ENCODE measurements around the gene ALDH1L1. TPM values are rescaled to one million over a fixed set of nuclear protein-coding genes. Genes with fewer than 3 reads are reported as not detected.

The ALDH1L1 gene
- total RNA-seq, 1 donor from 2014 or later, result 5.0 TPM

DNA sequence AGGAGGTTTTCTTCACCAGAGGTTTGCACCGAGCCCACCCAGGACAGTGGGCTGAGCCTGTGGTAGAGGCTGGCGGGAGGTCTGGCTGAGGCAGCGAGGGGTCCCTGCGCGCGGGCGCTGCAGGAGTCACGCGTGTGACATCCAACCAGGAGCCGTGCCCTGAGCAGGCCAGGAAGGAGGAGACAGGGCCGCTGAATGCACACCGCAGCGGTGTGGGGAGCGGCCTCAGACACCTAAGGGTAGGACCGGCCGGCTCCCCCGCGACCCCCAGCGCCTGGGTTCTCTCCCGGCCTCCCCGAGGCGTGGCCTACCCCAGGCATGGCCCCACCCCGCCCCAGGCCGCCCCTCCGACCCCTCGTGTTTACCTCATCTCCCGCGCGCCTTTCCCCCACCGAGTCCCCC, 96.9 kb downstream of the ALDH1L1 start:
- H3K9me3 Mint-ChIP-seq, result peaks cover 4% of the 10 kb centered on the region
- peak overlapping the region; percentile 75 for H3K27ac Mint-ChIP-seq
- no peak for DNase-seq (ENCODE audit: extremely low spot score, unreplicated experiment)
- H3K4me3 Mint-ChIP-seq, result peak overlapping the region; percentile 93
- peaks cover 4% of the 10 kb centered on the region for H3K4me1 Mint-ChIP-seq (ENCODE audit: unreplicated experiment)
- no peaks in the 10 kb centered on the region for H3K27me3 Mint-ChIP-seq
- TF ChIP-seq, protein P1, sequence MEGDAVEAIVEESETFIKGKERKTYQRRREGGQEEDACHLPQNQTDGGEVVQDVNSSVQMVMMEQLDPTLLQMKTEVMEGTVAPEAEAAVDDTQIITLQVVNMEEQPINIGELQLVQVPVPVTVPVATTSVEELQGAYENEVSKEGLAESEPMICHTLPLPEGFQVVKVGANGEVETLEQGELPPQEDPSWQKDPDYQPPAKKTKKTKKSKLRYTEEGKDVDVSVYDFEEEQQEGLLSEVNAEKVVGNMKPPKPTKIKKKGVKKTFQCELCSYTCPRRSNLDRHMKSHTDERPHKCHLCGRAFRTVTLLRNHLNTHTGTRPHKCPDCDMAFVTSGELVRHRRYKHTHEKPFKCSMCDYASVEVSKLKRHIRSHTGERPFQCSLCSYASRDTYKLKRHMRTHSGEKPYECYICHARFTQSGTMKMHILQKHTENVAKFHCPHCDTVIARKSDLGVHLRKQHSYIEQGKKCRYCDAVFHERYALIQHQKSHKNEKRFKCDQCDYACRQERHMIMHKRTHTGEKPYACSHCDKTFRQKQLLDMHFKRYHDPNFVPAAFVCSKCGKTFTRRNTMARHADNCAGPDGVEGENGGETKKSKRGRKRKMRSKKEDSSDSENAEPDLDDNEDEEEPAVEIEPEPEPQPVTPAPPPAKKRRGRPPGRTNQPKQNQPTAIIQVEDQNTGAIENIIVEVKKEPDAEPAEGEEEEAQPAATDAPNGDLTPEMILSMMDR (conservative IDR thresholded peaks at IDR 0.05), result no peak
- H3K36me3 Mint-ChIP-seq, result peaks cover 8% of the 10 kb centered on the region

DNA sequence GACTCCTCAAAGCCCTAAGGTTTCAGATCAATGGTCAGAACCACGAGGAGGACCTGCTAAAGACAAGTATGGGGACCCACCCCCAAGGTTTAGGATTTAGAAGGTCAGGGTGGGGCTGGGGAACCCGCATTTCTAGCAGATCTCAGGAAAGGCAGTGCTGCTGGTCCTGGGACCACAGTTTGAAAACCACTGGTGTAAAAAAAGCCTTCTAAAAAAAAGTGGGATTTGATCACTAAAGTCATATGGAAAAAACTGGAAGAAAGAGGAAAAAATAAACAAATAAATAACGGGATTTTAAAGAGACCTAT, 97.3 kb downstream of the ALDH1L1 start:
- no peak for DNase-seq (ENCODE audit: extremely low spot score, unreplicated experiment)
- Mint-ChIP-seq H3K27ac (peak overlapping the region; percentile 75), H3K27me3 (no peaks in the 10 kb centered on the region), H3K36me3 (peaks cover 9% of the 10 kb centered on the region), H3K4me1 (ENCODE audit: unreplicated experiment) (peaks cover 4% of the 10 kb centered on the region), H3K9me3 (peaks cover 4% of the 10 kb centered on the region), H3K4me3 (peak overlapping the region; percentile 93)
- TF ChIP-seq, protein P1 (conservative IDR thresholded peaks at IDR 0.05), result no peak

DNA sequence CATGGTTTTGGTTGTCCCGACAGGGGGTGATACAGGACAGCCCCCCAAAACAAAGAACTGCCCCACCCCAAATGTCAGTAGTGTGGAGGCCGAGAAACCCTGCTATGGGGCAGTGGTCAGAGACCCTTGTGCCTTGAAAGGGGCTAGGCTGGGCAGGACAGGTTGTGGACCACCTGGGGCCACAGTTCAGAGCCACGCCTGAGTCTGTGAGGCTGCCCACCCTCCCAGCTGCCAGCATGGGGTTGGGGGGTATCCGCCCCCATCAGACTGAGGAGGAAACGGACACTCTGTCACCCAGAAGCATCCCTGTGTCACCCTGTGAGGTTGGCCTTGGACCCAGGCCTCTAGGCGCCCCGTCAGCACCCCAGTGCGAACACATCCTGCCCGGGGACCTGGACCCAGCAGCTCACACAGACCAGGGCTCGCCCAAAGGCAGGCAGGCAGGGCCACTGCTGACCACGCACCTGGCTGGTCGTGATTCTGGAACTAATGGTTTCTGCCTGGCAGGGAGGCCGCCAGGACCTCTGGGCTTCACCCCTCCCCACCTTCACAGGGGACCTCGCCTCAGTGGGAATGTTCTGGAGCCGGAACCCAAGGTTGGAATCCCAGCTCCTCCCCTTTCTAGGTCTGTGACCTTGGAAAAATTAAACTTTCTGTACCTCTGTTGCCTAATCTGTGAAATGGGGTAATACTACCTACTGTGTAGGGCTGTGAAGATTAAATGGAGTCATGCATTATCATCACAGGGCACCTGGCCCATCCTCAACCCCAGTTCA, 97.8 kb downstream of the ALDH1L1 start:
- DNase-seq (ENCODE audit: extremely low spot score, unreplicated experiment), result no peak
- no peaks in the 10 kb centered on the region for H3K27me3 Mint-ChIP-seq
- peak overlapping the region; percentile 75 for H3K27ac Mint-ChIP-seq
- peaks cover 9% of the 10 kb centered on the region for H3K36me3 Mint-ChIP-seq
- H3K9me3 Mint-ChIP-seq, result peaks cover 4% of the 10 kb centered on the region
- peaks cover 4% of the 10 kb centered on the region for H3K4me1 Mint-ChIP-seq (ENCODE audit: unreplicated experiment)
- TF ChIP-seq, protein P1 (conservative IDR thresholded peaks at IDR 0.05), result no peak
- H3K4me3 Mint-ChIP-seq, result peak overlapping the region; percentile 93

DNA sequence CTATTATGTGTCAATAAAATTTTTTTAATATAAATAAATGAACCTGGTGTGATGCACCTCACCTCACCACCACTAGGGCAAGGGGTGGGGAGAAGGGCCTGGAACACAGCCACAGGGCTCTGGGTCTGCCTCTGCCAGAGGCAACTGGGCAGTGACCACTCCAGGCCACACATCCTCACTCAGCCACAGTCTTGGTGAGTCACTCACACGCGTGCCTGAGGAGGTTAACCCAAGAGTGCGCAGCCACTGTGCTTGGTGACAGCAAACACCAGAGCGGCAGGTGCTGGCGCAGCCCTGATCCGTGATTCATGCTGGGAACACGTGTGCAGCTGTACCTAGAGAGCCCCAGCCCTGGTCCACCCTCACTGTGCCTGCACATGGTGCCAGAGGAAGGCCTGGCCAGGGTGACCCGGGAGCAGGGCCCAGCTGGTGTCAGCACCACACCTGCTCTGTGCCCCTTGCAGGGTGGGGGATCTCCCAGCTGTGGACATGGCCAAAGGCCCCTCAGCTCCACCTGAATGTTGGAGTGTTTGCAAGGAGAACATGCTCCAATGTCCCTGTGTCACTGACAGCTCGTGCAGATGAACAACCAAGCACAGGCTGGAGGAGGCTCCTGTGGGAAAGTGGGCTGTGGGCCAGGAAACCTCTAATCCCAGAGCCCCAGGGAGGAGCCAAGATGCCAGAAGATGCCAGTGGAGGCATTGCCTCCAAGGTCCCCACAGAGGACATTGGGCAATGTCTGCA, 98.6 kb downstream of the ALDH1L1 start:
- no peak for DNase-seq (ENCODE audit: extremely low spot score, unreplicated experiment)
- Mint-ChIP-seq H3K27ac (no peak overlapping the region), H3K27me3 (no peaks in the 10 kb centered on the region), H3K9me3 (peaks cover 4% of the 10 kb centered on the region), H3K36me3 (peaks cover 9% of the 10 kb centered on the region), H3K4me1 (ENCODE audit: unreplicated experiment) (peaks cover 4% of the 10 kb centered on the region), H3K4me3 (peak overlapping the region; percentile 51)
- TF ChIP-seq, protein P1 (conservative IDR thresholded peaks at IDR 0.05), result peak; percentile 66

DNA sequence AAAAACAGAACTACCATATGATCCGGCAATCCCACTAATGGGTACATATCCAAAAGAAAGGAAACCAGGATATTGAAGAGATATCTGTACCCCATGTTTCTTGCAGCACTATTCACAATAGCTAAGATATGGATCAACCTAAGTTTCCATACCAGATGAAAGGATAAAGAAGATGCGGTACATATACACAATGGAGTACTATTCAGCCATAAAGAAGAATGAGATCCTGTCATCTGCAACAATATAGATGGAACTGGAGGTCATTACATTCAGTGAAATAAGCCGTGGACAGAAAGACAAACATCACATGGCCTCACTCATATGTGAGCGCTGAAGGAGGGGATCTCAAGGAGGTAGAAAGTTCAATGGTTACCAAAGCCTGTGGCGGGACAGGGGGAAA, 99.4 kb downstream of the ALDH1L1 start:
- Mint-ChIP-seq H3K4me3 (peak overlapping the region; percentile 69), H3K36me3 (peaks cover 12% of the 10 kb centered on the region), H3K27ac (no peak overlapping the region), H3K27me3 (no peaks in the 10 kb centered on the region), H3K9me3 (peaks cover 4% of the 10 kb centered on the region), H3K4me1 (ENCODE audit: unreplicated experiment) (peaks cover 4% of the 10 kb centered on the region)
- DNase-seq (ENCODE audit: extremely low spot score, unreplicated experiment), result no peak
- TF ChIP-seq, protein P1 (conservative IDR thresholded peaks at IDR 0.05), result no peak

All from type B pancreatic cell (in vitro differentiated cells).